Ascending aorta (tissue), 2 donors: ENCODE measurements around the gene COPS2. TPM values are rescaled to one million over a fixed set of nuclear protein-coding genes. Genes with fewer than 3 reads are reported as not detected.
"Not testable (repeated sequence)": the region's sequence is repeated elsewhere in the genome, so short reads cannot be mapped to it uniquely, and the experiment has no call there.

Source experiments
- DNase-seq, 2 donors: peaks; one replicate each; pipeline ENCODE4 v3.0.0-alpha.2; 2019; ENCODE audit warnings: low spot score in 2 of 2
- H3K27ac ChIP-seq, 2 donors: fragments of 200-600 bp; sonication (generic); one replicate each; pipeline ENCODE4 v1.5.1; 2016 to 2017; ENCODE audit warnings: mild to moderate bottlenecking in 1 of 2
- H3K27me3 ChIP-seq: fragments of 200-600 bp; sonication (generic); one replicate; pipeline ENCODE4 v1.5.1; 2017
- H3K36me3 ChIP-seq, 2 donors: fragments of 200-600 bp; sonication (generic); one replicate each; pipeline ENCODE4 v1.5.1; 2016
- H3K4me1 ChIP-seq, 2 donors: fragments of 200-600 bp; sonication (generic); one replicate each; pipeline ENCODE4 v1.5.1; 2016 to 2017; ENCODE audit warnings: mild to moderate bottlenecking in 1 of 2
- H3K4me3 ChIP-seq, 2 donors: fragments of 200-600 bp; sonication (generic); one replicate each; pipeline ENCODE4 v1.5.1; 2016 to 2017; ENCODE audit warnings: mild to moderate bottlenecking in 1 of 2
- H3K9me3 ChIP-seq, 2 donors: fragments of 200-600 bp; sonication (generic); one replicate each; pipeline ENCODE4 v1.5.1; 2016
- CTCF ChIP-seq, 3 experiments: fragments of 200-600 bp in 2 of 3; fragments of 450-650 bp in 1 of 3; sonication (generic) in 2 of 3; IDR thresholded peaks; one replicate each; pipeline ENCODE4 v1.5.1; 2016 to 2019; ENCODE audit warnings: antibody characterized with exemption in 3 of 3, mild to moderate bottlenecking in 1 of 3, moderate library complexity in 1 of 3
- intact Hi-C: fragments of 100-400 bp; cut with DNase I; formaldehyde crosslinking; loops from one replicate; pipeline ENCODE4 v1.15.1; 2023
- total RNA-seq: library from RNA; depleted of rRNA; stranded (reverse); fragments of >200 nt; gene quantifications from one replicate; pipeline ENCODE4 v1.1.0, GENCODE V29; 2016

Gene COPS2
- total RNA-seq, 1 donor from 2014 or later, result 56.0 TPM

- TF ChIP-seq CTCF (IDR thresholded peaks at IDR 0.05), result no peak
- no peaks in the 10 kb centered on the region for H3K4me1 ChIP-seq
- no peaks in the 10 kb centered on the region for H3K9me3 ChIP-seq
- no peak overlapping the region for H3K4me3 ChIP-seq
- no peaks in the 10 kb centered on the region for H3K36me3 ChIP-seq
- no peak overlapping the region for H3K27ac ChIP-seq
- no peaks in the 10 kb centered on the region for H3K27me3 ChIP-seq
- intact Hi-C loops, result no loop called here
- no peak for DNase-seq
These were observed 35.2 kb upstream of the COPS2 start for GRCh38 chr15:49190586-49190985.

GRCh38 chr15:49189631-49190030 is 34.2 kb upstream of the COPS2 start:
- no peak for TF ChIP-seq CTCF (IDR thresholded peaks at IDR 0.05)
- H3K4me1 ChIP-seq, result no peaks in the 10 kb centered on the region
- no peak overlapping the region for H3K4me3 ChIP-seq
- DNase-seq, result no peak
- intact Hi-C loops, result no loop called here
- no peaks in the 10 kb centered on the region for H3K36me3 ChIP-seq
- no peaks in the 10 kb centered on the region for H3K9me3 ChIP-seq
- no peak overlapping the region for H3K27ac ChIP-seq
- no peaks in the 10 kb centered on the region for H3K27me3 ChIP-seq

- no peaks in the 10 kb centered on the region for H3K9me3 ChIP-seq
- H3K27ac ChIP-seq, result no peak overlapping the region
- no peaks in the 10 kb centered on the region for H3K4me1 ChIP-seq
- no peak overlapping the region for H3K4me3 ChIP-seq
- DNase-seq, result no peak
- intact Hi-C loops, result no loop called here
- H3K27me3 ChIP-seq, result no peaks in the 10 kb centered on the region
- no peak for TF ChIP-seq CTCF (IDR thresholded peaks at IDR 0.05)
- H3K36me3 ChIP-seq, result no peaks in the 10 kb centered on the region
These were observed 33.5 kb upstream of the COPS2 start for GRCh38 chr15:49188933-49189332.

GRCh38 chr15:49187549-49188245 is 32.3 kb upstream of the COPS2 start:
- Histone ChIP-seq H3K9me3 (no peaks in the 10 kb centered on the region), H3K27me3 (no peaks in the 10 kb centered on the region), H3K4me3 (no peak overlapping the region), H3K4me1 (no peaks in the 10 kb centered on the region), H3K27ac (no peak overlapping the region), H3K36me3 (no peaks in the 10 kb centered on the region)
- TF ChIP-seq CTCF (IDR thresholded peaks at IDR 0.05), result no peak
- DNase-seq, result no peak
- intact Hi-C loops, result no loop called here

- intact Hi-C loops, result no loop called here
- no peak for DNase-seq
- H3K9me3 ChIP-seq, result no peaks in the 10 kb centered on the region
- no peak overlapping the region for H3K4me3 ChIP-seq
- no peak for TF ChIP-seq CTCF (IDR thresholded peaks at IDR 0.05)
- H3K27ac ChIP-seq, result no peak overlapping the region
- H3K36me3 ChIP-seq, result no peaks in the 10 kb centered on the region
- no peaks in the 10 kb centered on the region for H3K27me3 ChIP-seq
- H3K4me1 ChIP-seq, result no peaks in the 10 kb centered on the region
These were observed 30.1 kb upstream of the COPS2 start for GRCh38 chr15:49185473-49185872.

- H3K27ac ChIP-seq, intact Hi-C loops, H3K27me3 ChIP-seq, H3K4me1 ChIP-seq, H3K4me3 ChIP-seq, H3K36me3 ChIP-seq, DNase-seq, H3K9me3 ChIP-seq: not testable (repeated sequence)
These were observed 28.3 kb upstream of the COPS2 start for GRCh38 chr15:49183741-49184140.
